ENCODE data around the gene VWA5B1.

Gene VWA5B1

GRCh38 chr1:20347699-20348098 is 57.0 kb downstream of the VWA5B1 start:
- no peak for DNase-seq (ENCODE audit: low read depth in 3 of 3)

DNA sequence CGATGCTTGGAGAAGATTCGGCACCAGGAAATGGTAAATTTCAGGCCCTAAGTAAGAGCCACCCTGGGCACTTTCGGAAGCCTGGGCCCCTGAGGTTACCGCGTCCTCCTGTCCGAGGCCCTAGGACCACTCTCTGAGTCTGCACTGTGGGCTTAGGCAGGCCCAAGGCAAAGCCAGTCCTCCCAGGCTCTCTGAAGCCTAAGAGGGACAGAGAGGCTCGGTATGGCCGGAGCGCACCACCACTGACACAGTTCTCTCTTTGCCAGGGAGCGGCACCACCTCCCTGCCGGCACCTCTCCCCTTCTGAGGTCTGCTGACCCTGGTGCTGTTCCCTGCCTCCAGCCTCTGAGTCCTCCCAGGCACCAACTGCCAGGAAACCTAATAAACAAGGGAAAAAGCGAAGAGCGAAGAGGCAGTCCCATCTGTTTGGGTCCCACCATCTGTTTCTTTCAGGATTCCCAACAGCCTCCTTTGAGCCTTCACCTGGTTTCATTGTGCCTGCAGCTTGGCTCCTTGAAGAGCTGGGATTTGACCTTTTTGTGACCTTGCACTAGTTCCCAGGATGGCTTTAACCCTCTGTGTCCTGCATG is 57.7 kb downstream of the VWA5B1 start:
- DNase-seq (ENCODE audit: low read depth in 3 of 3), result no peak

GRCh38 chr1:20349561-20349960 is 58.9 kb downstream of the VWA5B1 start:
- no peak for DNase-seq (ENCODE audit: low read depth in 3 of 3)

GRCh38 chr1:20349971-20350370 is 59.3 kb downstream of the VWA5B1 start:
- DNase-seq (ENCODE audit: low read depth in 3 of 3), result no peak

DNA sequence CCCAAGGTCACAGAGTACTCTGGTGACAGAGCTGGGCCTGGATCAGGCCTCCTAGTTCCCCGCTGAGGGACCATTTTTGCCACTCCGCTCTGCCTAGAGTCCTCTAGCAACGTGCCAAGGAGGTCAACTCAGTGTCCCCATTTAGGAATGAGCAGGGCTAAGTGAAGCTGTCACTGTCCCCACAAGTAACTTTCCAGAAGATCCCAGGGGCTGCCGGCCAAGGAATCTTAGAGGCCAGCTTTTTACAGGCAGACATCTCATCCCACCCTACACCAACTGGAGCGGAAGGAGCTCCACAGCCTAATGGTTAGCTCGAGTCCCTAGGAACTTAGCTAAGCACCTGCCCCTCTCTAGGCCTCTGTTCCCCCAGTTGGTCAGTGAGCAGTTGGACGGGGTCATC is 59.7 kb downstream of the VWA5B1 start:
- no peak for DNase-seq (ENCODE audit: low read depth in 3 of 3)

DNA sequence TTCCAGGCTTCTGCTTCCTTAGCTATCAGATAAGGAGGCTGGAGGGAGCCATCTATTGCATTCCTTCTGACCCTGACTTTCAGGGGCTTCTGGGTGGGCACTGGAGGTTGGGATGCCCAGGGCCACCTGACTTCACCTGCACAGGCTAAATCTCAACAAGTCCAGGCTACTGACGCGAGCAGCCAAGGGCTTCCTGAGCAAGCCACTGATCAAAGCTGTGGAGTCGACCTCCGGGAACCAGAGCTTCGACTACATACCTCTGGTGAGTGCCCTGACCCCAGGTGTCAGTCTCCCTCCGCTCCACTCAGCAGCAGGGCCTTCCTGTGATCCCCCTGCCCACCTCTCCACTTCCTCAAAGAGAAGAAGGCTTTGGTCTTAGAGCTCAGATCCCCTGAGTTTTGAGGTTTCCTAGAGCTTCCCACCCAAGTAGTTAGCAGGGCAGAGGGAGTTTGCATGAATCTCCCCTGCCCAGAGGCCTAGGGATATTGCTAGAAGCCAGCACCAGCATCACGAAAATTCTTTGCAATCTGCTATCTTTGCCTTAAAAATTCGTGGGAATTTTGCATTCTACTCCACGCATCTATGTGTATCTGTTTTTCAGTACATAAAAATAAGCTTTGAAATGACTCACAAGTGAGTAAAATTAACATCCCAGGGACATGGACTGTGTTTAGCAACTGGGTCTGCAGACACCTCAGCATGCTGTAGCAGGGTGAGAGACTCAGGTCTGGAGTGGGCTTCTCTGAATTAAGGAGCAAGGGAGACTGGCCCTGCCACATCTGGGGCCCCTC is 61.4 kb downstream of the VWA5B1 start:
- no peak for DNase-seq (ENCODE audit: low read depth in 3 of 3)

GRCh38 chr1:20353836-20354235 is 63.2 kb downstream of the VWA5B1 start:
- no peak for DNase-seq (ENCODE audit: low read depth in 3 of 3)

- no peak for DNase-seq (ENCODE audit: low read depth in 3 of 3)
Measured at GRCh38 chr1:20354610-20355009, 63.9 kb downstream of the VWA5B1 start.

GRCh38 chr1:20355101-20355827 is 64.6 kb downstream of the VWA5B1 start:
- DNase-seq (ENCODE audit: low read depth in 3 of 3), result no peak

- DNase-seq (ENCODE audit: low read depth in 3 of 3), result no peak
Measured at GRCh38 chr1:20355828-20356735, 65.4 kb downstream of the VWA5B1 start.

GRCh38 chr1:20356850-20357459 is 66.3 kb downstream of the VWA5B1 start:
- no peak for DNase-seq (ENCODE audit: low read depth in 3 of 3)

DNA sequence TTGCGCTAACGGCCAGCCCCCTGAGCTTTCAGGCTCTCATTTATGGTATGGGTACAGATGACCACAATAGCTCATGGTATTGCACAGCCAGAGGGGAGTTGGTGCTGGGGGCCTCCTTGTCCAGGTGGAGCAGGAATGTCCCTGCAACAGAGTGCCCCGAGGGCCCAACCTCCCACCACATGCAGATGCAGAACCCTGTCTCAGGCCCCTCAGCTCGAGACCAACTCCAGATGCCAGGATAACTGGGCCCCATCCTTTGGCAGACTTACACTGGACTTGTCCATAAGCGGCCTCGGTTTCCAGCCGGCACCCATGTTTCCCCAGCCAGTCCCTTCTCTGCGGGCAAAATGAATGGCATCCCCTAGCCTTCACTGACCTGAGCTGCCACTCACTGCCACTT is 67.1 kb downstream of the VWA5B1 start:
- no peak for DNase-seq (ENCODE audit: low read depth in 3 of 3)

DNA sequence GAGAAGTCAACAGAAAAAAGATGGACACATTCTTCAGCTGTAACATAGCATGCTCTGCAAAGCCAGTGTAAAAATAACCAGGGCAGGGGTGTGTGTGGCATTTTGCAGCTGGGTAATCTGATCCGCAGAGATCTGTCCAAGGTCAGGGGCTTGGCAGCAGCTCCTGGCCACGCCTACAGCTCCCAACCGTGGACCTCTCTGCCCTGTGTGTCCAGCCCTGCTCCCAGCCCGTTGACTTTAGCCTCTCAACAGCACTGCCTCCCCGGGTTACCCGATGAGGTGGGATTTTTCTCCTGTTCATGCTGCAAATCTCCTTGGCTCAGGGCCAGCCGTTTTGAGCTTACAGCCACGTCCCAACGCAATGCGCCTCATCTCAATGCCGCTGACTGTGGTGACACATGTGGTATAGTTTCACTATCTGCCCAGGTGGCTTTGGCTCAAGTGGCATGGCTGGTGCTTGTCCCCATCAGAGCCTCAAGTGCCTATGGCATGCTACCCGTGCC is 68.1 kb downstream of the VWA5B1 start:
- no peak for DNase-seq (ENCODE audit: low read depth in 3 of 3)

DNA sequence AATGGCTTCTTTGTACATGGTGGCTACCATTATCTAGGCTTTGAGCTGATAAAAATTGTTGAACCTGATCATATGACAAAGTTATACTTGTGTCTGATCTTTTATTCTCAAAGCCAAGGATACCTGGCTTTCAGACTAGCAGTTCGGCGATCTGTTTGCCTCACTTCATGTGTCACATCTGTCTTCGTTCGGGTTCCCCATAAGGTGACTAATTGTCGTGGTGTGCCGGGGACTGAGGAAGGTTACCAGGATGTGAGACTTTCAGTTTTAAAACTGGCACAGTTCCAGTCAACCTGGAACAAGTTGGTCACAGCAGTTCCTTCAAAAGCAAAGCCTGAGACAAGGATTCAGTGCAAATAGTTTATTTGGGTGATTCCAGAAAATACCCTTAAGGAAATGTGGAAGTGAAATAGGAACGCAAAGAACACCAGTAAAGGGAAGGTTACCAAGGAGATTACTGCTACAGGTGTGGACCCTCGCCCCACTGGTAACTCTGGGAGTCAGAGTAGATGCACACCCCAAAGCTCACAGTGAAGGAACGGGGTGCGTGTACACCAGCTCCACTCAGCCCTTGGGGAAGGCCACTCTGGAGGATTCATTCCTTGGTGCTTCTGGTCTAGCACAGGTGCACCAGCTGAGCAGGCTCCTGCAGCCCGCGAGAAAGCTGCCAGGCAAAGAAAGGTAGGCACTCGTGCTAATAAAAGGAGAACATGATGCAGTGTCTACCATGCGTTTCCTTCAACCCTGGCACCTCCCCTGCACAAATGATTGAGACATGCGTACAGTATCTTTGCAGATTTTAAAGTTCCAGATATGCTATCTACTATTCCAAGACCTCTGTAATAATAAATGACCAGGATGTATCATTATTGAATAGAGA is 69.0 kb downstream of the VWA5B1 start:
- peak in 2 of 3 experiments; percentile 23 to 24 for DNase-seq (ENCODE audit: low read depth in 3 of 3)

DNA sequence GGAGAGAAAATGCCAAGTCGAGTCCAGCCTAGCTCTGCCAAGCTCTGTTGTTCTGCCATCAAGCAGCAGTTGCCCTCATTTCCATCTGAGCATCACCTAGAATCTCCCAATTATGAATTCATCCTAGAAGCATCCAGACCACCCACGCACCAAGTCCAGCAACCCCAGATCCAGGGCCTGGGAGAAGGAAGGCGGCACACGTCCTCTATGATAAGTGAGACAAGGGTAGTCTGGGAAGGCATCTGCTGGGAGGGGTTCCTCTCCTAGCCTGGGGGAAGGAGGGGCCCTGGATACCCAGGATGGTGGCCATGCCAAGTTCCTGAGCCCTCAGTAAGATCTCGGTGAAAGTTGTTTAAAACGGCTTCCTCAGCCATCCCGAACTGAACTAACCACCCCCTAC is 70.7 kb downstream of the VWA5B1 start:
- no peak for DNase-seq (ENCODE audit: low read depth in 3 of 3)

- no peak for DNase-seq (ENCODE audit: low read depth in 3 of 3)
Measured at GRCh38 chr1:20361805-20362381, 71.2 kb downstream of the VWA5B1 start.

DNA sequence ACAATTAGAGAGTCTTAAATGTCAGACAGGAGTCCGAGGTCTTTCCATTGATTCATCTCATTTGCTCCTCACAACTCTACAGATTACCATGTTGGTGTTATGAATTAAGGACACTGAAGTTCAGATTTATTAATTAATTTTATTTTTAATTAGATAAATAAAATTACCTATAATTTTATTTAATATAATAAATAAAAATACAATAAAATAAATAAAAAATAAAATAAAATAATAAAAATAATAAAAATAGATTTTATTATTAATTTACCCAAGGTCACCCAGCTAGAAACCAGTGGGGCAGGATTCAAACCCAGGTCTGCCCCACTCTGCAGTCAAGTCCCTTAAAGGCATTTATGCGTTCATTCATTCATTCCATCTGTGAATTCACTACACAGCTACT is 72.2 kb downstream of the VWA5B1 start:
- no peak for DNase-seq (ENCODE audit: low read depth in 3 of 3)

DNA sequence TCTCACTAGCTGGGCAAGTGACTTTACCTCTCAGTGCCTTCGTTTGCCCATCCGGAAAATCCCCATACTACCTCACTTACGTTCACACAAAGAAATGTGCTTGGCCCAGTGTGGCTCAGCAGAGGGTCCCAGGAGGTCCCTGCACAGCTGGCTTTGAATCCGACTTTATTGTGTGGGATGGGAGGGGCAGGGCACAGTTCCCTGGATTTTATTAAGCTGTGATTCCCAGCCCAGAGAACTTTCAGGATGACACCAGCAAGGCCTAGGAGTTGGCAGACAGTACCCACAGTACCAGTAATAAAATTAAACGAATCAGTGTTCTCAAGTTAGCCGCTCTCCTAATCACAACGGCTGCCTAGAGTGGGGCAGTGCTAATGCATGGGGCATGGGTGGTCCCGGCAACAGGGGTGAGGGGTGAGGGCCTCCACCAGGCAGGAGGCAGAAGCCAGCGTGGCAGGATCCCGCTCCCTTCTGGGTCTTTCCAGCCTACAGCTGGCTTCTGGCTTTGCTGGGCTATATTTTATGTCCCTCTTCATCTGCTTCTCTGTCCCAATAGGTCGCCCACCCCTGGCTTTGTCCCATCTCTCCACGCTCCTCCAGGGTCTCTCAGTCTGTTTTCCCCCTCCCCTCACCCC is 74.9 kb downstream of the VWA5B1 start:
- DNase-seq (ENCODE audit: low read depth in 3 of 3), result no peak

DNA sequence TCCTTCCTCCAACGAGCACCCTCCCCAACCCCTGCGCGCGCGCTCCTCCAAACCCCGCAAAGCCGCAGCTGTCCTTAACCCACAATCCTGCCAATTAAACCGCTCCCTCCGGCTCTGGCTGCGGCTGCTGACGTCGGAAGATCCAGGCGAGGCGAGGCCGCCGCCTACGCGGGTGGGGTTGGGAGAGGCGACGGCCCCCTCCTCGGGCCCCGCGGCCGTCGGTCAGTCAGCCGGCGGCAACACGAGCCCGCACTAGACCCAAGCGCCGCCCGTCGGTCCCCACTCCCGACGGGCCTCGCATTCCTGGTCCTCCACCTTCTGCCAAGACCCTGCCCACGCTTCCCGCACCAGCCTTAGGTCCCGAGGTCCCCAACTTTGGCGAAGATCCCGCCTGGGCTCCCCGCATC is 75.4 kb downstream of the VWA5B1 start:
- no peak for DNase-seq (ENCODE audit: low read depth in 3 of 3)

Measured in stimulated activated CD4-positive, alpha-beta T cell treated with anti-CD3 and anti-CD28 coated beads, TNF-alpha, amount 100 ng/mL, for 4 hours (primary cell).